HFFc6 (cell line): Measurements from ENCODE around the gene ANO4. TPM values are rescaled to one million over a fixed set of nuclear protein-coding genes. Genes with fewer than 3 reads are reported as not detected.

Experiments used
- DNase-seq: peaks from one replicate; pipeline ENCODE4 v3.0.0-alpha.2; 2018
- H3K27ac Mint-ChIP-seq: 2 replicates; pipeline ENCODE4 v1.8.0; 2020; ENCODE audit warnings: mild to moderate bottlenecking, mixed read lengths
- H3K27me3 Mint-ChIP-seq: 2 replicates; pipeline ENCODE4 v1.8.0; 2021; ENCODE audit warnings: mild to moderate bottlenecking, moderate library complexity, mixed read lengths; ENCODE audit not compliant: insufficient read depth
- H3K36me3 Mint-ChIP-seq: 2 replicates; pipeline ENCODE4 v1.8.0; 2021; ENCODE audit warnings: low read depth, mixed read lengths
- H3K4me1 Mint-ChIP-seq: 2 replicates; pipeline ENCODE4 v1.8.0; 2020; ENCODE audit warnings: low read depth, mixed read lengths
- H3K4me3 Mint-ChIP-seq: 2 replicates; pipeline ENCODE4 v1.8.0; 2020; ENCODE audit warnings: mild to moderate bottlenecking, moderate library complexity, mixed read lengths
- H3K9me3 Mint-ChIP-seq: 2 replicates; pipeline ENCODE4 v1.8.0; 2020; ENCODE audit warnings: mild to moderate bottlenecking, mixed read lengths
- CTCF ChIP-seq: fragments of 200-600 bp; sonication (generic); IDR thresholded peaks from 2 replicates; pipeline ENCODE4 v1.5.0; 2021; ENCODE audit warnings: antibody characterized with exemption, mild to moderate bottlenecking
- total RNA-seq, 6 experiments: library from RNA; stranded (reverse); fragmentation: NEBNext Ultra II Directional; extraction: Animal tissue kit (Norgen Biotek cat#: 25700); gene quantifications; 2 replicates in 1 of 6; 3 replicates in 5 of 6; pipeline ENCODE4 v1.2.3, GENCODE V29; 2021

Gene ANO4
- total RNA-seq, 6 experiments from 2014 or later: not detected

GRCh38 chr12:100827901-100828520 is 33.4 kb downstream of the ANO4 start:
- H3K27me3 Mint-ChIP-seq: no peaks in the 10 kb centered on the region; the same call in 1 of the 2 replicates
- H3K27ac Mint-ChIP-seq: no peak overlapping the region
- H3K9me3 Mint-ChIP-seq: peaks cover 5% of the 10 kb centered on the region; the same call in 1 of the 2 replicates
- no peaks in the 10 kb centered on the region for H3K36me3 Mint-ChIP-seq
- H3K4me3 Mint-ChIP-seq: no peak overlapping the region
- peak; percentile 78 for TF ChIP-seq CTCF
- DNase-seq: no peak
- H3K4me1 Mint-ChIP-seq: peaks cover 5% of the 10 kb centered on the region; the same call in 1 of the 2 replicates

GRCh38 chr12:100830003-100830795 is 35.6 kb downstream of the ANO4 start:
- H3K27me3 Mint-ChIP-seq: no peaks in the 10 kb centered on the region; the same call in 1 of the 2 replicates
- no peak overlapping the region for H3K4me3 Mint-ChIP-seq
- no peak for TF ChIP-seq CTCF
- no peaks in the 10 kb centered on the region for H3K4me1 Mint-ChIP-seq
- H3K9me3 Mint-ChIP-seq: peaks cover 18% of the 10 kb centered on the region
- no peaks in the 10 kb centered on the region for H3K36me3 Mint-ChIP-seq
- no peak overlapping the region for H3K27ac Mint-ChIP-seq
- no peak for DNase-seq

GRCh38 chr12:100833282-100833681 is 38.7 kb downstream of the ANO4 start:
- no peak for DNase-seq
- H3K4me3 Mint-ChIP-seq: no peak overlapping the region

GRCh38 chr12:100840748-100841147 is 46.2 kb downstream of the ANO4 start:
- DNase-seq: no peak
- Mint-ChIP-seq H3K36me3 (no peaks in the 10 kb centered on the region), H3K9me3 (peaks cover 17% of the 10 kb centered on the region), H3K27ac (no peak overlapping the region), H3K4me3 (no peak overlapping the region), H3K4me1 (no peaks in the 10 kb centered on the region), H3K27me3 (no peaks in the 10 kb centered on the region; the same call in 1 of the 2 replicates)
- no peak for TF ChIP-seq CTCF

More at GRCh38 chr12:100833282-100833681, 38.7 kb downstream of the ANO4 start:
- no peak for TF ChIP-seq CTCF
- H3K4me1 Mint-ChIP-seq: no peaks in the 10 kb centered on the region
- H3K9me3 Mint-ChIP-seq: peaks cover 22% of the 10 kb centered on the region
- H3K27ac Mint-ChIP-seq: no peak overlapping the region
- no peaks in the 10 kb centered on the region for H3K36me3 Mint-ChIP-seq
- no peaks in the 10 kb centered on the region; the same call in 1 of the 2 replicates for H3K27me3 Mint-ChIP-seq

GRCh38 chr12:100842156-100842555 is 47.6 kb downstream of the ANO4 start:
- H3K9me3 Mint-ChIP-seq: peaks cover 15% of the 10 kb centered on the region
- no peak overlapping the region for H3K4me3 Mint-ChIP-seq
- no peaks in the 10 kb centered on the region for H3K27me3 Mint-ChIP-seq
- H3K27ac Mint-ChIP-seq: no peak overlapping the region
- H3K4me1 Mint-ChIP-seq: no peaks in the 10 kb centered on the region
- DNase-seq: no peak
- no peaks in the 10 kb centered on the region for H3K36me3 Mint-ChIP-seq
- no peak for TF ChIP-seq CTCF
